ENCODE results near the gene CUX1.

Gene CUX1

GRCh38 chr7:101953248-101953819 is 135.9 kb downstream of the CUX1 start:
- DNase-seq (ENCODE audit: low read depth in 2 of 3, low spot score in 1 of 3) = peak in 1 of 3 donors; percentile 5

- no peak for DNase-seq (ENCODE audit: low read depth in 2 of 3, low spot score in 1 of 3)
Measured at GRCh38 chr7:101954499-101954898, 137.1 kb downstream of the CUX1 start.

GRCh38 chr7:101956130-101956529 is 138.7 kb downstream of the CUX1 start:
- DNase-seq (ENCODE audit: low read depth in 2 of 3, low spot score in 1 of 3) = no peak

- no peak for DNase-seq (ENCODE audit: low read depth in 2 of 3, low spot score in 1 of 3)
Measured at GRCh38 chr7:101957744-101958525, 140.5 kb downstream of the CUX1 start.

GRCh38 chr7:101959342-101959741 is 141.9 kb downstream of the CUX1 start:
- DNase-seq (ENCODE audit: low read depth in 2 of 3, low spot score in 1 of 3) = no peak

- DNase-seq (ENCODE audit: low read depth in 2 of 3, low spot score in 1 of 3) = no peak
Measured at GRCh38 chr7:101959829-101960228, 142.4 kb downstream of the CUX1 start.

- DNase-seq (ENCODE audit: low read depth in 2 of 3, low spot score in 1 of 3) = no peak
Measured at GRCh38 chr7:101960323-101960722, 142.9 kb downstream of the CUX1 start.

GRCh38 chr7:101960985-101961708 is 143.7 kb downstream of the CUX1 start:
- no peak for DNase-seq (ENCODE audit: low read depth in 2 of 3, low spot score in 1 of 3)

- DNase-seq (ENCODE audit: low read depth in 2 of 3, low spot score in 1 of 3) = no peak
Measured at GRCh38 chr7:101961811-101962210, 144.4 kb downstream of the CUX1 start.

GRCh38 chr7:101963693-101964092 is 146.3 kb downstream of the CUX1 start:
- no peak for DNase-seq (ENCODE audit: low read depth in 2 of 3, low spot score in 1 of 3)

GRCh38 chr7:101964680-101965452 is 147.4 kb downstream of the CUX1 start:
- DNase-seq (ENCODE audit: low read depth in 2 of 3, low spot score in 1 of 3) = no peak

GRCh38 chr7:101968720-101969466 is 151.5 kb downstream of the CUX1 start:
- no peak for DNase-seq (ENCODE audit: low read depth in 2 of 3, low spot score in 1 of 3)

GRCh38 chr7:101969997-101970585 is 152.7 kb downstream of the CUX1 start:
- no peak for DNase-seq (ENCODE audit: low read depth in 2 of 3, low spot score in 1 of 3)

- DNase-seq (ENCODE audit: low read depth in 2 of 3, low spot score in 1 of 3) = no peak
Measured at GRCh38 chr7:101970801-101971200, 153.4 kb downstream of the CUX1 start.

- no peak for DNase-seq (ENCODE audit: low read depth in 2 of 3, low spot score in 1 of 3)
Measured at GRCh38 chr7:101971457-101971856, 154.0 kb downstream of the CUX1 start.

- DNase-seq (ENCODE audit: low read depth in 2 of 3, low spot score in 1 of 3) = no peak
Measured at GRCh38 chr7:101972627-101973026, 155.2 kb downstream of the CUX1 start.

- no peak for DNase-seq (ENCODE audit: low read depth in 2 of 3, low spot score in 1 of 3)
Measured at GRCh38 chr7:101973130-101973529, 155.7 kb downstream of the CUX1 start.

- no peak for DNase-seq (ENCODE audit: low read depth in 2 of 3, low spot score in 1 of 3)
Measured at GRCh38 chr7:101974393-101974792, 157.0 kb downstream of the CUX1 start.

GRCh38 chr7:101975046-101975445 is 157.6 kb downstream of the CUX1 start:
- DNase-seq (ENCODE audit: low read depth in 2 of 3, low spot score in 1 of 3) = no peak

- DNase-seq (ENCODE audit: low read depth in 2 of 3, low spot score in 1 of 3) = no peak
Measured at GRCh38 chr7:101976411-101976810, 159.0 kb downstream of the CUX1 start.
